ENCODE measurements around the gene ZBTB43.

DNA sequence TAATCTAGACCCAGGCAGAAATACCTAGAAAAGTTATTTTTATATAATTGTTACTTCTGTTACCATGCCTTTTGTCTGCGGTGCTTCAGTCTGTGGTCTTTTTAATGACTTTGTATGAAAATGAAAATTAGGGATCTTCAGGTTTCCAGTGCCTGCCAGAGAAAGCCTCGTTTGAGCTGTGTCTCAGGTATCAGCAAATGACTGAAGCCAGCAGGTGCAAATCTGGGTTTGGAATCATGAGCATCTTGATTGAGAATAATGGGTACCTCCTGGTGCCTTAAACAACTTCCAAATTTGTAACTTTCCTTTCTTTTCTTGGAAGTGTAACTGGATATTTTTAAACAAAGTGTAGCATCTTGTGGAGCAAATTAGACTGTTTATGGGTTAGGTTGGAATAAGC, 59.9 kb downstream of the ZBTB43 start:
- no peak for TF ChIP-seq EZH2phosphoT487 (IDR thresholded peaks at IDR 0.05; ENCODE audit: unreplicated experiment)
- TF ChIP-seq EZH2 (IDR thresholded peaks at IDR 0.05; ENCODE audit: low read depth, unreplicated experiment): no peak
- TF ChIP-seq, protein P1, sequence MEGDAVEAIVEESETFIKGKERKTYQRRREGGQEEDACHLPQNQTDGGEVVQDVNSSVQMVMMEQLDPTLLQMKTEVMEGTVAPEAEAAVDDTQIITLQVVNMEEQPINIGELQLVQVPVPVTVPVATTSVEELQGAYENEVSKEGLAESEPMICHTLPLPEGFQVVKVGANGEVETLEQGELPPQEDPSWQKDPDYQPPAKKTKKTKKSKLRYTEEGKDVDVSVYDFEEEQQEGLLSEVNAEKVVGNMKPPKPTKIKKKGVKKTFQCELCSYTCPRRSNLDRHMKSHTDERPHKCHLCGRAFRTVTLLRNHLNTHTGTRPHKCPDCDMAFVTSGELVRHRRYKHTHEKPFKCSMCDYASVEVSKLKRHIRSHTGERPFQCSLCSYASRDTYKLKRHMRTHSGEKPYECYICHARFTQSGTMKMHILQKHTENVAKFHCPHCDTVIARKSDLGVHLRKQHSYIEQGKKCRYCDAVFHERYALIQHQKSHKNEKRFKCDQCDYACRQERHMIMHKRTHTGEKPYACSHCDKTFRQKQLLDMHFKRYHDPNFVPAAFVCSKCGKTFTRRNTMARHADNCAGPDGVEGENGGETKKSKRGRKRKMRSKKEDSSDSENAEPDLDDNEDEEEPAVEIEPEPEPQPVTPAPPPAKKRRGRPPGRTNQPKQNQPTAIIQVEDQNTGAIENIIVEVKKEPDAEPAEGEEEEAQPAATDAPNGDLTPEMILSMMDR (conservative IDR thresholded peaks at IDR 0.05; ENCODE audit: low read depth in 2 of 2): no peak
- TF ChIP-seq POLR2AphosphoS5 (IDR thresholded peaks at IDR 0.05; ENCODE audit: low read depth): no peak
- TF ChIP-seq NANOG (IDR thresholded peaks at IDR 0.05; ENCODE audit: borderline replicate concordance): no peak
- TF ChIP-seq JUNB (IDR thresholded peaks at IDR 0.05; ENCODE audit: unreplicated experiment): no peak
- TF ChIP-seq, protein P2, sequence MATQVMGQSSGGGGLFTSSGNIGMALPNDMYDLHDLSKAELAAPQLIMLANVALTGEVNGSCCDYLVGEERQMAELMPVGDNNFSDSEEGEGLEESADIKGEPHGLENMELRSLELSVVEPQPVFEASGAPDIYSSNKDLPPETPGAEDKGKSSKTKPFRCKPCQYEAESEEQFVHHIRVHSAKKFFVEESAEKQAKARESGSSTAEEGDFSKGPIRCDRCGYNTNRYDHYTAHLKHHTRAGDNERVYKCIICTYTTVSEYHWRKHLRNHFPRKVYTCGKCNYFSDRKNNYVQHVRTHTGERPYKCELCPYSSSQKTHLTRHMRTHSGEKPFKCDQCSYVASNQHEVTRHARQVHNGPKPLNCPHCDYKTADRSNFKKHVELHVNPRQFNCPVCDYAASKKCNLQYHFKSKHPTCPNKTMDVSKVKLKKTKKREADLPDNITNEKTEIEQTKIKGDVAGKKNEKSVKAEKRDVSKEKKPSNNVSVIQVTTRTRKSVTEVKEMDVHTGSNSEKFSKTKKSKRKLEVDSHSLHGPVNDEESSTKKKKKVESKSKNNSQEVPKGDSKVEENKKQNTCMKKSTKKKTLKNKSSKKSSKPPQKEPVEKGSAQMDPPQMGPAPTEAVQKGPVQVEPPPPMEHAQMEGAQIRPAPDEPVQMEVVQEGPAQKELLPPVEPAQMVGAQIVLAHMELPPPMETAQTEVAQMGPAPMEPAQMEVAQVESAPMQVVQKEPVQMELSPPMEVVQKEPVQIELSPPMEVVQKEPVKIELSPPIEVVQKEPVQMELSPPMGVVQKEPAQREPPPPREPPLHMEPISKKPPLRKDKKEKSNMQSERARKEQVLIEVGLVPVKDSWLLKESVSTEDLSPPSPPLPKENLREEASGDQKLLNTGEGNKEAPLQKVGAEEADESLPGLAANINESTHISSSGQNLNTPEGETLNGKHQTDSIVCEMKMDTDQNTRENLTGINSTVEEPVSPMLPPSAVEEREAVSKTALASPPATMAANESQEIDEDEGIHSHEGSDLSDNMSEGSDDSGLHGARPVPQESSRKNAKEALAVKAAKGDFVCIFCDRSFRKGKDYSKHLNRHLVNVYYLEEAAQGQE (IDR thresholded peaks at IDR 0.05; ENCODE audit: unreplicated experiment): no peak
- no peak for TF ChIP-seq CREB1 (CRISPR knock-in tag; IDR thresholded peaks at IDR 0.05; ENCODE audit: low read depth)
- TF ChIP-seq ZNF331 (CRISPR knock-in tag; IDR thresholded peaks at IDR 0.05; ENCODE audit: low read depth): no peak
- TF ChIP-seq, protein P3, sequence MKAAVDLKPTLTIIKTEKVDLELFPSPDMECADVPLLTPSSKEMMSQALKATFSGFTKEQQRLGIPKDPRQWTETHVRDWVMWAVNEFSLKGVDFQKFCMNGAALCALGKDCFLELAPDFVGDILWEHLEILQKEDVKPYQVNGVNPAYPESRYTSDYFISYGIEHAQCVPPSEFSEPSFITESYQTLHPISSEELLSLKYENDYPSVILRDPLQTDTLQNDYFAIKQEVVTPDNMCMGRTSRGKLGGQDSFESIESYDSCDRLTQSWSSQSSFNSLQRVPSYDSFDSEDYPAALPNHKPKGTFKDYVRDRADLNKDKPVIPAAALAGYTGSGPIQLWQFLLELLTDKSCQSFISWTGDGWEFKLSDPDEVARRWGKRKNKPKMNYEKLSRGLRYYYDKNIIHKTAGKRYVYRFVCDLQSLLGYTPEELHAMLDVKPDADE (IDR thresholded peaks at IDR 0.05): no peak
- no peak for TF ChIP-seq STAT1 (IDR thresholded peaks at IDR 0.05; ENCODE audit: unreplicated experiment)
- TF ChIP-seq ZNF114 (CRISPR knock-in tag; IDR thresholded peaks at IDR 0.05): no peak
- TF ChIP-seq, protein P4, sequence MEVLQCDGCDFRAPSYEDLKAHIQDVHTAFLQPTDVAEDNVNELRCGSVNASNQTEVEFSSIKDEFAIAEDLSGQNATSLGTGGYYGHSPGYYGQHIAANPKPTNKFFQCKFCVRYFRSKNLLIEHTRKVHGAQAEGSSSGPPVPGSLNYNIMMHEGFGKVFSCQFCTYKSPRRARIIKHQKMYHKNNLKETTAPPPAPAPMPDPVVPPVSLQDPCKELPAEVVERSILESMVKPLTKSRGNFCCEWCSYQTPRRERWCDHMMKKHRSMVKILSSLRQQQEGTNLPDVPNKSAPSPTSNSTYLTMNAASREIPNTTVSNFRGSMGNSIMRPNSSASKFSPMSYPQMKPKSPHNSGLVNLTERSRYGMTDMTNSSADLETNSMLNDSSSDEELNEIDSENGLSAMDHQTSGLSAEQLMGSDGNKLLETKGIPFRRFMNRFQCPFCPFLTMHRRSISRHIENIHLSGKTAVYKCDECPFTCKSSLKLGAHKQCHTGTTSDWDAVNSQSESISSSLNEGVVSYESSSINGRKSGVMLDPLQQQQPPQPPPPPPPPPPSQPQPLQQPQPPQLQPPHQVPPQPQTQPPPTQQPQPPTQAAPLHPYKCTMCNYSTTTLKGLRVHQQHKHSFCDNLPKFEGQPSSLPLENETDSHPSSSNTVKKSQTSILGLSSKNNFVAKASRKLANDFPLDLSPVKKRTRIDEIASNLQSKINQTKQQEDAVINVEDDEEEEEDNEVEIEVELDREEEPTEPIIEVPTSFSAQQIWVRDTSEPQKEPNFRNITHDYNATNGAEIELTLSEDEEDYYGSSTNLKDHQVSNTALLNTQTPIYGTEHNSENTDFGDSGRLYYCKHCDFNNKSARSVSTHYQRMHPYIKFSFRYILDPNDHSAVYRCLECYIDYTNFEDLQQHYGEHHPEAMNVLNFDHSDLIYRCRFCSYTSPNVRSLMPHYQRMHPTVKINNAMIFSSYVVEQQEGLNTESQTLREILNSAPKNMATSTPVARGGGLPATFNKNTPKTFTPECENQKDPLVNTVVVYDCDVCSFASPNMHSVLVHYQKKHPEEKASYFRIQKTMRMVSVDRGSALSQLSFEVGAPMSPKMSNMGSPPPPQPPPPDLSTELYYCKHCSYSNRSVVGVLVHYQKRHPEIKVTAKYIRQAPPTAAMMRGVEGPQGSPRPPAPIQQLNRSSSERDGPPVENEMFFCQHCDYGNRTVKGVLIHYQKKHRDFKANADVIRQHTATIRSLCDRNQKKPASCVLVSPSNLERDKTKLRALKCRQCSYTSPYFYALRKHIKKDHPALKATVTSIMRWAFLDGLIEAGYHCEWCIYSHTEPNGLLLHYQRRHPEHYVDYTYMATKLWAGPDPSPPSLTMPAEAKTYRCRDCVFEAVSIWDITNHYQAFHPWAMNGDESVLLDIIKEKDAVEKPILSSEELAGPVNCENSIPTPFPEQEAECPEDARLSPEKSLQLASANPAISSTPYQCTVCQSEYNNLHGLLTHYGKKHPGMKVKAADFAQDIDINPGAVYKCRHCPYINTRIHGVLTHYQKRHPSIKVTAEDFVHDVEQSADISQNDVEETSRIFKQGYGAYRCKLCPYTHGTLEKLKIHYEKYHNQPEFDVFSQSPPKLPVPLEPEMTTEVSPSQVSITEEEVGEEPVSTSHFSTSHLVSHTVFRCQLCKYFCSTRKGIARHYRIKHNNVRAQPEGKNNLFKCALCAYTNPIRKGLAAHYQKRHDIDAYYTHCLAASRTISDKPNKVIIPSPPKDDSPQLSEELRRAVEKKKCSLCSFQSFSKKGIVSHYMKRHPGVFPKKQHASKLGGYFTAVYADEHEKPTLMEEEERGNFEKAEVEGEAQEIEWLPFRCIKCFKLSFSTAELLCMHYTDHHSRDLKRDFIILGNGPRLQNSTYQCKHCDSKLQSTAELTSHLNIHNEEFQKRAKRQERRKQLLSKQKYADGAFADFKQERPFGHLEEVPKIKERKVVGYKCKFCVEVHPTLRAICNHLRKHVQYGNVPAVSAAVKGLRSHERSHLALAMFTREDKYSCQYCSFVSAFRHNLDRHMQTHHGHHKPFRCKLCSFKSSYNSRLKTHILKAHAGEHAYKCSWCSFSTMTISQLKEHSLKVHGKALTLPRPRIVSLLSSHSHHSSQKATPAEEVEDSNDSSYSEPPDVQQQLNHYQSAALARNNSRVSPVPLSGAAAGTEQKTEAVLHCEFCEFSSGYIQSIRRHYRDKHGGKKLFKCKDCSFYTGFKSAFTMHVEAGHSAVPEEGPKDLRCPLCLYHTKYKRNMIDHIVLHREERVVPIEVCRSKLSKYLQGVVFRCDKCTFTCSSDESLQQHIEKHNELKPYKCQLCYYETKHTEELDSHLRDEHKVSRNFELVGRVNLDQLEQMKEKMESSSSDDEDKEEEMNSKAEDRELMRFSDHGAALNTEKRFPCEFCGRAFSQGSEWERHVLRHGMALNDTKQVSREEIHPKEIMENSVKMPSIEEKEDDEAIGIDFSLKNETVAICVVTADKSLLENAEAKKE (CRISPR knock-in tag; IDR thresholded peaks at IDR 0.05): no peak

Measured in GM23338 (cell line).